HepG2 (cell line): Measurements from ENCODE around the gene RPS8. TPM values are rescaled to one million over a fixed set of nuclear protein-coding genes. Genes with fewer than 3 reads are reported as not detected.

Experiments used
- CREB1 ChIP-seq, 2 experiments: fragments of 450-650 bp in 1 of 2; IDR thresholded peaks; 2 replicates each; pipeline ENCODE4 v1.6.1; 2016 to 2017; ENCODE audit warnings: control low read depth in 1 of 2, mild to moderate bottlenecking in 1 of 2, missing compliant biosample characterization in 1 of 2, missing genetic modification characterization in 1 of 2
- ETV5 ChIP-seq: IDR thresholded peaks from 2 replicates; pipeline ENCODE4 v1.6.1; 2018; ENCODE audit warnings: missing biosample characterization, missing genetic modification reagents, inconsistent platforms, borderline replicate concordance
- FOXA1 ChIP-seq, 2 experiments: fragments of 450-650 bp in 1 of 2; sonication (generic) in 1 of 2; formaldehyde crosslinking in 1 of 2; IDR thresholded peaks; 2 replicates each; pipeline versions ENCODE4 v1.4.0 to v1.6.1; 2016 to 2020; ENCODE audit warnings: missing genetic modification reagents in 1 of 2
- FOXM1 ChIP-seq: sonication (generic); formaldehyde crosslinking; IDR thresholded peaks from 2 replicates; pipeline ENCODE4 v1.5.0; 2020; ENCODE audit warnings: missing genetic modification reagents
- HOMEZ ChIP-seq: IDR thresholded peaks from 2 replicates; pipeline ENCODE4 v1.6.1; 2016; ENCODE audit warnings: low read depth
- MAX ChIP-seq: IDR thresholded peaks from 2 replicates; pipeline ENCODE4 v1.6.1; 2012; ENCODE audit warnings: inconsistent platforms
- NFIC ChIP-seq: IDR thresholded peaks from 2 replicates; pipeline ENCODE4 v1.6.1; 2012; ENCODE audit warnings: mild to moderate bottlenecking, low read length, inconsistent platforms
- ONECUT2 ChIP-seq: sonication (generic); formaldehyde crosslinking; IDR thresholded peaks from 2 replicates; pipeline ENCODE4 v1.4.0; 2020; ENCODE audit warnings: missing genetic modification reagents
- SMAD1 ChIP-seq: sonication (generic); formaldehyde crosslinking; IDR thresholded peaks from 2 replicates; pipeline ENCODE4 v1.4.0; 2020; ENCODE audit warnings: missing genetic modification reagents, low read depth, mild to moderate bottlenecking, borderline replicate concordance
- TP53 ChIP-seq: sonication (generic); formaldehyde crosslinking; conservative IDR thresholded peaks from 2 replicates; pipeline ENCODE4 v1.4.0; 2020; ENCODE audit warnings: missing genetic modification reagents
- ZMAT5 ChIP-seq: sonication (generic); formaldehyde crosslinking; IDR thresholded peaks from 2 replicates; pipeline ENCODE4 v1.5.0; 2020; ENCODE audit warnings: mild to moderate bottlenecking, low read depth, missing genetic modification reagents, borderline replicate concordance
- ZNF276 ChIP-seq: sonication (generic); formaldehyde crosslinking; IDR thresholded peaks from 2 replicates; pipeline ENCODE4 v1.4.0; 2020; ENCODE audit warnings: mild to moderate bottlenecking, low read depth, missing genetic modification reagents
- ZNF317 ChIP-seq: sonication (generic); formaldehyde crosslinking; IDR thresholded peaks from 2 replicates; pipeline ENCODE4 v1.5.0; 2020; ENCODE audit warnings: mild to moderate bottlenecking, missing genetic modification reagents
- ZNF598 ChIP-seq: sonication (generic); formaldehyde crosslinking; IDR thresholded peaks from 2 replicates; pipeline ENCODE4 v1.5.1; 2020; ENCODE audit warnings: mild to moderate bottlenecking, missing genetic modification reagents, borderline replicate concordance
- ZNF619 ChIP-seq: sonication (generic); formaldehyde crosslinking; IDR thresholded peaks from 2 replicates; pipeline ENCODE4 v1.4.0; 2020; ENCODE audit warnings: mild to moderate bottlenecking, missing genetic modification reagents
- polyA plus RNA-seq, 8 experiments: library from polyadenylated mRNA; depleted of rRNA in 3 of 8; stranded (reverse) in 7 of 8; unstranded in 1 of 8; fragments of >200 nt; fragmentation: Illumina TruSeq in 4 of 8; extraction: Trizol in 4 of 8; gene quantifications; 2 replicates each; pipeline versions ENCODE4 v1.2.1 to v1.2.3, GENCODE V29; 2011 to 2016; ENCODE audit warnings: low read depth in 4 of 8, missing spikeins in 1 of 8, mixed read lengths in 1 of 8; ENCODE audit not compliant: insufficient read depth in 1 of 8
- total RNA-seq, 5 experiments: library from RNA; depleted of rRNA; stranded (reverse); fragments of >200 nt; fragmentation: Illumina TruSeq; extraction: Trizol; gene quantifications; 2 replicates each; pipeline ENCODE4 v1.2.3, GENCODE V29; 2016; ENCODE audit warnings: low read depth in 1 of 5
- TF ChIP-seq, protein P1 (sequence below): sonication (generic); formaldehyde crosslinking; IDR thresholded peaks from 2 replicates; pipeline ENCODE4 v1.5.0; 2020; ENCODE audit warnings: mild to moderate bottlenecking, missing genetic modification reagents, moderate library complexity
- TF ChIP-seq, protein P2 (sequence below): sonication (generic); formaldehyde crosslinking; IDR thresholded peaks from 2 replicates; pipeline ENCODE4 v1.5.1; 2020; ENCODE audit warnings: missing genetic modification reagents, mild to moderate bottlenecking, borderline replicate concordance
- TF ChIP-seq, protein P3 (sequence below): sonication (generic); formaldehyde crosslinking; IDR thresholded peaks from 2 replicates; pipeline ENCODE4 v1.5.0; 2020; ENCODE audit warnings: missing genetic modification reagents, mild to moderate bottlenecking, borderline replicate concordance

The RPS8 gene
- total and polyA plus RNA-seq, 2 of the 13 experiments (the other 11 are each of a cell fraction or from before 2014, with no cell fraction given): 2,628 to 2,822 TPM

GRCh38 chr1:44739307-44740178, 35.8 kb upstream of the RPS8 start, which contains the start of gene KIF2C (continued):
- no peak for TF ChIP-seq ZMAT5 (CRISPR knock-in tag)
- TF ChIP-seq ZNF276: no peak
- TF ChIP-seq SMAD1 (CRISPR knock-in tag): peak; percentile 17; the same call in 1 of the 2 replicates
- TF ChIP-seq, protein P1, sequence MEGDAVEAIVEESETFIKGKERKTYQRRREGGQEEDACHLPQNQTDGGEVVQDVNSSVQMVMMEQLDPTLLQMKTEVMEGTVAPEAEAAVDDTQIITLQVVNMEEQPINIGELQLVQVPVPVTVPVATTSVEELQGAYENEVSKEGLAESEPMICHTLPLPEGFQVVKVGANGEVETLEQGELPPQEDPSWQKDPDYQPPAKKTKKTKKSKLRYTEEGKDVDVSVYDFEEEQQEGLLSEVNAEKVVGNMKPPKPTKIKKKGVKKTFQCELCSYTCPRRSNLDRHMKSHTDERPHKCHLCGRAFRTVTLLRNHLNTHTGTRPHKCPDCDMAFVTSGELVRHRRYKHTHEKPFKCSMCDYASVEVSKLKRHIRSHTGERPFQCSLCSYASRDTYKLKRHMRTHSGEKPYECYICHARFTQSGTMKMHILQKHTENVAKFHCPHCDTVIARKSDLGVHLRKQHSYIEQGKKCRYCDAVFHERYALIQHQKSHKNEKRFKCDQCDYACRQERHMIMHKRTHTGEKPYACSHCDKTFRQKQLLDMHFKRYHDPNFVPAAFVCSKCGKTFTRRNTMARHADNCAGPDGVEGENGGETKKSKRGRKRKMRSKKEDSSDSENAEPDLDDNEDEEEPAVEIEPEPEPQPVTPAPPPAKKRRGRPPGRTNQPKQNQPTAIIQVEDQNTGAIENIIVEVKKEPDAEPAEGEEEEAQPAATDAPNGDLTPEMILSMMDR (CRISPR knock-in tag): peak; percentile 22; the same call in 1 of the 2 replicates
- TF ChIP-seq ONECUT2 (CRISPR knock-in tag): peak; percentile 19; the same call in 1 of the 2 replicates
- no peak for TF ChIP-seq FOXA1 (IDR thresholded peaks at IDR 0.05)
- TF ChIP-seq FOXA1 (CRISPR knock-in tag; IDR thresholded peaks at IDR 0.05): 0 out of 2 replicates have a peak, but pooled peaks have one; percentile 4
- TF ChIP-seq, protein P2, sequence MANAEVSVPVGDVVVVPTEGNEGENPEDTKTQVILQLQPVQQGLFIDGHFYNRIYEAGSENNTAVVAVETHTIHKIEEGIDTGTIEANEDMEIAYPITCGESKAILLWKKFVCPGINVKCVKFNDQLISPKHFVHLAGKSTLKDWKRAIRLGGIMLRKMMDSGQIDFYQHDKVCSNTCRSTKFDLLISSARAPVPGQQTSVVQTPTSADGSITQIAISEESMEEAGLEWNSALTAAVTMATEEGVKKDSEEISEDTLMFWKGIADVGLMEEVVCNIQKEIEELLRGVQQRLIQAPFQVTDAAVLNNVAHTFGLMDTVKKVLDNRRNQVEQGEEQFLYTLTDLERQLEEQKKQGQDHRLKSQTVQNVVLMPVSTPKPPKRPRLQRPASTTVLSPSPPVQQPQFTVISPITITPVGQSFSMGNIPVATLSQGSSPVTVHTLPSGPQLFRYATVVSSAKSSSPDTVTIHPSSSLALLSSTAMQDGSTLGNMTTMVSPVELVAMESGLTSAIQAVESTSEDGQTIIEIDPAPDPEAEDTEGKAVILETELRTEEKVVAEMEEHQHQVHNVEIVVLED (CRISPR knock-in tag): peak; percentile 99
- peak; percentile 95 for TF ChIP-seq ZNF598
- TF ChIP-seq TP53 (CRISPR knock-in tag): no peak
- TF ChIP-seq MAX: peak; percentile 61
- peak; percentile 91 for TF ChIP-seq CREB1 (IDR thresholded peaks at IDR 0.05)
- TF ChIP-seq CREB1 (CRISPR knock-in tag; IDR thresholded peaks at IDR 0.05): peak; percentile 98
- peak; percentile 97 for TF ChIP-seq FOXM1 (CRISPR knock-in tag)
- TF ChIP-seq ZNF619 (CRISPR knock-in tag): 0 out of 2 replicates have a peak, but pooled peaks have one; percentile 51
- TF ChIP-seq, protein P3, sequence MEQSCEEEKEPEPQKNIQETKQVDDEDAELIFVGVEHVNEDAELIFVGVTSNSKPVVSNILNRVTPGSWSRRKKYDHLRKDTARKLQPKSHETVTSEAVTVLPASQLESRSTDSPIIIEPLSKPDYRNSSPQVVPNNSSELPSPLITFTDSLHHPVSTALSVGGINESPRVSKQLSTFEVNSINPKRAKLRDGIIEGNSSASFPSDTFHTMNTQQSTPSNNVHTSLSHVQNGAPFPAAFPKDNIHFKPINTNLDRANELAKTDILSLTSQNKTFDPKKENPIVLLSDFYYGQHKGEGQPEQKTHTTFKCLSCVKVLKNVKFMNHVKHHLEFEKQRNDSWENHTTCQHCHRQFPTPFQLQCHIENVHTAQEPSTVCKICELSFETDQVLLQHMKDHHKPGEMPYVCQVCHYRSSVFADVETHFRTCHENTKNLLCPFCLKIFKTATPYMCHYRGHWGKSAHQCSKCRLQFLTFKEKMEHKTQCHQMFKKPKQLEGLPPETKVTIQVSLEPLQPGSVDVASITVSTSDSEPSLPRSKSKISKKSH: peak; percentile 75; the same call in 1 of the 2 replicates
- TF ChIP-seq ETV5 (CRISPR knock-in tag): no peak; the same call in 1 of the 2 replicates
- peak; percentile 81 for TF ChIP-seq HOMEZ (CRISPR knock-in tag)
- TF ChIP-seq NFIC: no peak
- 0 out of 2 replicates have a peak, but pooled peaks have one; percentile 25 for TF ChIP-seq ZNF317 (CRISPR knock-in tag)
